ENCODE measurements around the gene CREB3L1. TPM values are rescaled to one million over a fixed set of nuclear protein-coding genes. Genes with fewer than 3 reads are reported as not detected.
A peak's percentile ranks its signal among the peaks of the same experiment; 100 is the strongest.

CREB3L1 gene
- total RNA-seq, 6 experiments from 2014 or later: 0.07 to 0.37 (median 0.24) TPM

DNA sequence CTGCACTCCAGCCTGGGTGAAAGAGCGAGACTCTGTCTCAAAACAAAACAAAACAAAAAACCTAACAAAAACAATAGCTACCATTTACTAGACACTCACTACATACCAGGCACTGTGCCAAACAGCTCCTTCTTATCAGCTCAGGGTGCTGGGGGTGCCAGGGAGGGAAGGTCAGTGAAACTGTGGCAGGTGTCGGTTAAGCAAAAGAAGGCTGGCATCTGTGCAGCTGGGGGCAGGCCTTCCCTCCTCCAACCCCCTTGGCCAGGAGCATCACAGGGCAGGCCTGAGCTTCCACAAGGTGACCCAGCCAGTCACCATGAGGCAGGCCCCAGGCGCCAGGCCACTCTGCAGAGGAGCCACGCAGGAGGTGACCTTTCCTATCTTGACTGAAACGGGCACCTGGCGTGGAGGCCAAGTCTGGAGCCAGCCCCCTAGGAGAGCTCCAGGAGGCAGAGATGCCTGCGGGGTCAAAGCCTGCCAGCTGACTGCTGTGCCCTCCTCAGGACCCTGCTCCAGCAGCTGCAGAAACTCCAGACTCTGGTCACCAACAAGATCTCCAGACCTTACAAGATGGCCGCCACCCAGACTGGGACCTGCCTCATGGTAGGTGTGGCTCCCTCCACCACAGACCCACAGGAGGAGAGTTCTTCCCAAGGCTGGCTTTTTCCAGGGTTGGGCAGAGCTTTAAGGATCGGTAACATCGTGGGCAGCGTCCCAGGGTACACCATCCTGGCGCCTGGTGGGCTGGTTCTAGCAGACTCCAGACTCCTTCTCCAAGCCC lies 38.5 kb downstream of the CREB3L1 start:
- Histone ChIP-seq H3K27ac (no peak overlapping the region), H3K4me3 (no peak overlapping the region), H3K4me1 (no peaks in the 10 kb centered on the region), H3K27me3 (no peaks in the 10 kb centered on the region), H3K9me3 (no peaks in the 10 kb centered on the region), H3K36me3 (no peaks in the 10 kb centered on the region)
- intact Hi-C loops (cut with DNase I): loop anchor here in 1 of 2 donors (5.0 kb wide), 1 partner anchor 79 kb away; no protein-coding TSS in a partner anchor
- ATAC-seq (peak in 2 of 4 donors; percentile 4 to 36), DNase-seq (no peak)
- WGBS (ENCODE audit: insufficient coverage, low coverage, low lambda C conversion rate, missing lambda C conversion rate): 80% methylated on average over 4 of the region's 12 CpGs
- TF ChIP-seq CTCF (IDR thresholded peaks at IDR 0.05) (no peak), POLR2A (IDR thresholded peaks at IDR 0.05) (no peak)

GRCh38 chr11:46319074-46319453 lies 41.6 kb downstream of the CREB3L1 start:
- WGBS (ENCODE audit: insufficient coverage, low coverage, low lambda C conversion rate, missing lambda C conversion rate): no CpG with 5 or more reads among the region's 5 CpGs
- Histone ChIP-seq H3K4me1 (no peaks in the 10 kb centered on the region), H3K27me3 (no peaks in the 10 kb centered on the region), H3K27ac (peak overlapping the region in 2 of 3 donors; percentile 38 to 43), H3K4me3 (no peak overlapping the region), H3K36me3 (no peaks in the 10 kb centered on the region), H3K9me3 (no peaks in the 10 kb centered on the region)
- DNase-seq (no peak), ATAC-seq (peak; percentile 3 to 28 (median 10))
- intact Hi-C loops (cut with DNase I): loop anchor here in 1 of 2 donors (5.0 kb wide), 1 partner anchor 82 kb away; no protein-coding TSS in a partner anchor
- TF ChIP-seq CTCF (IDR thresholded peaks at IDR 0.05) (no peak), POLR2A (IDR thresholded peaks at IDR 0.05) (no peak)

DNA sequence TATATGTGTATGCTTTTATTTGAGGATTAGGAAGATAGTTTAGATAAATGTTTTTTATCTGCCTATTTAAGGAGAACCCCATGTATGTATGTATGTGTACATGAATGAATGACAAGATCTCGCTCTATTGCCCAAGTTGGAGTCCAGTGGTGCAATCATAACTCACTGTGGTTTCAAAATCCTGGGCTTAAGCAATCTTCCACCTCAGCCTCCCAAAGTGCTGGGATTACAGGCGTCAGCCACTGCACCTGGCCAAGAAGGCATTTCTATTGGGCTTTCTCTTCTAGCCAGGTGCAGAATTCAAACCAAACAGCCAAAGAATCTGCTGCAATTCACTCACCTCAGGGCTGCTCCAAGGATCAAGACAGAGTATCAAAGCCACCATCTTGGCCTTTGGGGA lies 44.3 kb downstream of the CREB3L1 start:
- ATAC-seq: peak in 3 of 4 donors; percentile 56 to 77 (median 60)

GRCh38 chr11:46322759-46323158 lies 45.3 kb downstream of the CREB3L1 start:
- H3K27ac ChIP-seq: no peak overlapping the region
- intact Hi-C loops (cut with DNase I): no loop called here
- no peaks in the 10 kb centered on the region for H3K9me3 ChIP-seq
- H3K4me3 ChIP-seq: no peak overlapping the region
- TF ChIP-seq CTCF (IDR thresholded peaks at IDR 0.05) (no peak), POLR2A (IDR thresholded peaks at IDR 0.05) (no peak)
- no peak for ATAC-seq
- no peaks in the 10 kb centered on the region for H3K36me3 ChIP-seq
- no peak for DNase-seq
- H3K27me3 ChIP-seq: no peaks in the 10 kb centered on the region
- 75% methylated on average over 2 of the region's 6 CpGs for WGBS (ENCODE audit: insufficient coverage, low coverage, low lambda C conversion rate, missing lambda C conversion rate)
- no peaks in the 10 kb centered on the region for H3K4me1 ChIP-seq

More for the DNA sequence above, 44.3 kb downstream of the CREB3L1 start:
- H3K4me1 ChIP-seq: no peaks in the 10 kb centered on the region
- WGBS (ENCODE audit: insufficient coverage, low coverage, low lambda C conversion rate, missing lambda C conversion rate): 13% methylated on average over 2 of the region's 2 CpGs
- TF ChIP-seq POLR2A (IDR thresholded peaks at IDR 0.05): no peak
- TF ChIP-seq CTCF (IDR thresholded peaks at IDR 0.05): no peak
- no peak for DNase-seq
- H3K36me3 ChIP-seq: no peaks in the 10 kb centered on the region
- no peak overlapping the region for H3K4me3 ChIP-seq
- no peaks in the 10 kb centered on the region for H3K27me3 ChIP-seq
- intact Hi-C loops (cut with DNase I): no loop called here
- no peak overlapping the region for H3K27ac ChIP-seq
- no peaks in the 10 kb centered on the region for H3K9me3 ChIP-seq

Measured in right lobe of liver (tissue), 6 donors.